SIG-M5 treated with dmso at 0.1 percent for 504 hours (cell line): ENCODE measurements around the gene RNASE13.

Source experiments
- DNase-seq: peaks from one replicate; lab custom pipeline; 2025; ENCODE audit not compliant: unreplicated experiment; lab: John Stamatoyannopoulos, UW

Gene RNASE13

DNA sequence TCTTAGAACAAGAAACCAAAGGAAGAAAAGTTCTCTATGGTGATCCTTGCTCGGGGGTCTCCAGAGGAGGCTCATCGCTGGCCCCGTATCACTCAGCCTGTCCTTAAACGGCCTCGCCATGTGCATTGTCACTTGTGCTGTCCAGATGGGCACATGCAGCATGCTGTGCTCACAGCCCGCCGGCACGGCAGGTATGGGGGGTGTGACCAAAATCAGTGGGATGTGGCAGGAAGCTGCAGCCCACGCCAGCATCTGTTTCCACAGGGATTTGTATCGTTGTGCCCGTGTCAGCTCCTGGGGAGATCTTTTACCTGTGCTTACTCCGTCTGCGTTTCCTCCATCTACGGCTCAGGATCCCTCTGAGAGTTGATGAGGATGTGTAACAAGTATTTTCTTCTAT lies 38.1 kb downstream of the RNASE13 start:
- no peak for DNase-seq

DNA sequence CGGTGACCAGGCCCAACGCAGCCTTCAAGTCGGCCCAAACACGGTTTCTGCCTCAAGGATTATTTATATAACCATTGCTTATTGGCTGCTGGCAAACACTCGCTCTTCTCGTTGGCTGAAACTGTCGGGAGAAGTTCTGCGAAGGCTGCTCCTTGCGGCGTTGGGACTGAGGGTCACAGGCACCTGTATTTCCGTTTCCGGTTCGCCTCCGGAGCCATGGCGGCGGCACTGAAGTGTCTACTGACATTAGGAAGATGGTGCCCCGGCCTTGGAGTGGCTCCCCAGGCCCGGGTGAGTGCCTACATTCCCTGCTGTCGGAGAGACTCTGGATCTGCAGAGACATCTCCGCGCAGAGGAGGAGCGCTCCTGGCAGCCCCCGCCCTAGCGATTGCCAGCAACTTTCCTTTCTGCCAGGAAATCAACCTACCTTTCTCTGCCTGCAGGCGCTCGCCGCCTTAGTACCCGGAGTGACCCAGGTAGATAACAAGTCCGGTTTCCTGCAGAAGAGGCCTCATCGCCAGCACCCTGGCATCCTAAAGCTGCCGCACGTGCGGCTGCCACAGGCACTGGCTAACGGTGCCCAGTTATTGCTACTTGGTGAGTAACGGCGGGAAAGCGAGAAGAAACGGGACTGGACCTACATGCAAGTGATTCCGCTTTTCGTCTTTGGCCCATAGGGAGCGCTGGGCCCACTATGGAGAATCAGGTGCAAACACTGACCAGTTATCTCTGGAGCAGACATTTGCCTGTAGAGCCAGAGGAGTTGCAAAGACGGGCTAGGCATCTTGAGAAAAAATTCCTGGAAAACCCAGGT lies 44.6 kb downstream of the RNASE13 start, which contains the start of gene METTL17:
Gene METTL17 (plus strand): TSS at position 194 of the 814 bp plus-strand sequence. CDS start 23 bp downstream, at position 217.
- DNase-seq: peak; percentile 98

- DNase-seq: no peak
These were observed 45.2 kb downstream of the RNASE13 start for GRCh38 chr14:20989471-20989786.

DNA sequence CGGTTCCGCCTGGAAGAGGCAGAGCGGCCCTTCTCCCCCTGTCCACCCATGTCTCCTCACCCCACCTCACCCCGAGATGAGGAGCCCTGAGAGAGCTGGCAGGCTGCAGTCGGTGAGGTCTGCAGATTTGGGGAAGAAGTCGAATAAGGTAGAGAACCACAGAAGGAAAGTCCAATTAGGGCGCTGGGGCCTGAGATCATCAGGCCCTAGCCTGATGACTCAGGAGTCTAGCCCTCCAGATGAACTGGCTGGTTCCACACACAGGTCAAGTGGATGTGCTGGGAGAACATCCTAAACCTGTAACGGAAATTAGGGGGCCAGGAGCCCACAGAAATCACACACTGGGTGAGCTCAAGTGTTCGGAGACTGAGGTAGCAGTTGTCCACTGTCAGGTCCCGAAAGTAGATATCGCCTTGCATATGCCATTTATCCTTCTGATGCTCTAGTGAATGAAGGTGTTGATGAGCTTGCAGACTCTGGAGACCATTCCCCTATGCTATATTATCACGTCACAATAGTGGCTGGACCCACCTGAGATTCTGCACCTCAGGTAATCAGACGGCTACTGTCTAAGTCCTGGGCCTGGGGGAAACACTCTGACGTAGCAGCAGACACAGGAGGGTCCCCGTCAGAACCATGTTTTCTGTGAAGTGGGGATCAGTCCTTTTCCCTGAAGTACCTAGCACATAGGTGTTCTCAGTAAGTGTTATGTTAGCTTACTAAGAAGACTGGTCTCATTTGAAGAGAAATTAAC lies 45.7 kb downstream of the RNASE13 start:
- peak; percentile 29 for DNase-seq

DNA sequence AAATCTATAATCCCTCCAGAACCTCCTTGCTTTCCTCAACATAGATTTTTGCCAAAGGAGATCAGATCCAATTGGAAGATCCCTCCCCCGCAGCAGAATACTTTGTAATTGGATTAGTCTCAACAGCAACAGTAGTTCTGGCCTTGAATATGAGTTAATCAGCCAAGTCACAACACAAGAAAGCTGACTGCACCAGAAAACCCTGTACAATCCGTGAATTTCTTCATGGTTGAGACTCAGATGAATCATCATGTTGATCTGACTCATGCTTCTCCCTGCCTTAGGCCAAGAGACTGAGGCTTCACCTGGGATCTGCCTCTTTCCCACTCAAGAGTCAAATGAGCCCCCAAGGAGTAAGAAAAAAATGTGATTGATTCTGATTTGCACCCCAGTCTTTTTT lies 47.8 kb downstream of the RNASE13 start:
- DNase-seq: peak; percentile 37

- DNase-seq: peak; percentile 55
These were observed 49.0 kb downstream of the RNASE13 start for GRCh38 chr14:20985650-20986049.
